Tibial nerve (tissue), 3 donors: ENCODE data around the gene ITCH.
"Not testable (repeated sequence)": the region's sequence is repeated elsewhere in the genome, so short reads cannot be mapped to it uniquely, and the experiment has no call there.

Source experiments
- POLR2A ChIP-seq, 2 donors: fragments of 450-650 bp; IDR thresholded peaks; one replicate each; pipeline ENCODE4 v1.6.1; 2017; ENCODE audit warnings: antibody characterized with exemption in 2 of 2, mild to moderate bottlenecking in 2 of 2, moderate library complexity in 2 of 2
- TF ChIP-seq, protein P1 (sequence below), 5 experiments: fragments of 200-600 bp in 3 of 5; fragments of 450-650 bp in 2 of 5; sonication (generic) in 3 of 5; IDR thresholded peaks; one replicate each; pipeline ENCODE4 v1.5.1; 2016 to 2019; ENCODE audit warnings: antibody characterized with exemption in 5 of 5, mild to moderate bottlenecking in 3 of 5, moderate library complexity in 2 of 5

DNA sequence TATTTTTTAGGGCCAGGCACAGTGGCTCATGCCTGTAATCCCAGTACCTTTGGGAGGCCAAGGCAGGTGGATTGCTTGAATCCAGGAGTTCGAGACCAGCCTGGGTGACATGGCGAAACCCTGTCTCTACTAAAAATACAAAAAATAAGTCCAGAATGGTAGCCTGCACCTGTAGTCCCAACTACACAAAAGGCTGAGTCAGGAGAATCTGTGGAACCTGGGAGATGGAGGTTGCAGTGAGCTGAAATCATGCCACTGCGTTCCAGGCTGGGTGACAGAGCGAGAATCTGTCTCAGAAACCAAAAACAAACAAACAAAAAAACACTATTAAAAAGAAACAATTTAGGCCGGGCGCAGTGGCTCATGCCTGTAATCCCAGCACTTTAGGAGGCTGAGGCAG, 69.6 kb downstream of the ITCH start:
- TF ChIP-seq, protein P1, sequence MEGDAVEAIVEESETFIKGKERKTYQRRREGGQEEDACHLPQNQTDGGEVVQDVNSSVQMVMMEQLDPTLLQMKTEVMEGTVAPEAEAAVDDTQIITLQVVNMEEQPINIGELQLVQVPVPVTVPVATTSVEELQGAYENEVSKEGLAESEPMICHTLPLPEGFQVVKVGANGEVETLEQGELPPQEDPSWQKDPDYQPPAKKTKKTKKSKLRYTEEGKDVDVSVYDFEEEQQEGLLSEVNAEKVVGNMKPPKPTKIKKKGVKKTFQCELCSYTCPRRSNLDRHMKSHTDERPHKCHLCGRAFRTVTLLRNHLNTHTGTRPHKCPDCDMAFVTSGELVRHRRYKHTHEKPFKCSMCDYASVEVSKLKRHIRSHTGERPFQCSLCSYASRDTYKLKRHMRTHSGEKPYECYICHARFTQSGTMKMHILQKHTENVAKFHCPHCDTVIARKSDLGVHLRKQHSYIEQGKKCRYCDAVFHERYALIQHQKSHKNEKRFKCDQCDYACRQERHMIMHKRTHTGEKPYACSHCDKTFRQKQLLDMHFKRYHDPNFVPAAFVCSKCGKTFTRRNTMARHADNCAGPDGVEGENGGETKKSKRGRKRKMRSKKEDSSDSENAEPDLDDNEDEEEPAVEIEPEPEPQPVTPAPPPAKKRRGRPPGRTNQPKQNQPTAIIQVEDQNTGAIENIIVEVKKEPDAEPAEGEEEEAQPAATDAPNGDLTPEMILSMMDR (IDR thresholded peaks at IDR 0.05): not testable (repeated sequence)
- TF ChIP-seq POLR2A (IDR thresholded peaks at IDR 0.05): not testable (repeated sequence)
